ENCODE results near the gene MCMBP.

DNA sequence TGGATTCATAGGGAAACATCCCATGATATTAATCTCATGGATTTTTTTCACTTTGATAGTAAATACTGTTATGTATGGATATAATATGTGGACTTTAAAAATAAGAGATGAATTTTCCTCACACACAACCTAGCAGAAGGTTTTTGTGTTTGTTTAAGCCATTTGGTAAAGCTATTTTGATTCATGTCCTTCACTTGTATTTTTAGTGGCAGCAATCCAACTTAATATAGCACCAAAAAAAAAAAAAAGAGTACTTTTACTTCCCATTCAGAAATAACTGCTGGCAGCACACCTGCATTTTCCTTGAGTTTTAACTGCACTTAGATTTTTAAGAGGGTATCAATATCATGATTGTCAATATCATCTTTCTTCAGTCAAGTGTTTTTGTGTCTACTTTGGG, 60.0 kb downstream of the MCMBP start:
- TF ChIP-seq ZNF274 (IDR thresholded peaks at IDR 0.05; ENCODE audit: low read depth, low read length), result no peak
- TF ChIP-seq YY1 (IDR thresholded peaks at IDR 0.05; ENCODE audit: insufficient read depth, insufficient read length), result no peak

Measured in NT2/D1 (cell line).